ENCODE data around the gene TTC21B.

The TTC21B gene

GRCh38 chr2:165897726-165898125, 55.9 kb downstream of the TTC21B start:
- H3K9ac ChIP-seq (ENCODE audit: low read depth, low read length): no peak overlapping the region
- H3K9me3 ChIP-seq (ENCODE audit: control insufficient read depth, insufficient read depth, low read length): no peaks in the 10 kb centered on the region
- no peaks in the 10 kb centered on the region for H3K36me3 ChIP-seq (ENCODE audit: control insufficient read depth, insufficient read depth, low read length)
- H3K4me3 ChIP-seq (ENCODE audit: low read depth, low read length): no peak overlapping the region
- no peaks in the 10 kb centered on the region for H3K27me3 ChIP-seq (ENCODE audit: control insufficient read depth, insufficient read depth, low read length)
- no peaks in the 10 kb centered on the region for H3K4me1 ChIP-seq (ENCODE audit: control insufficient read depth, insufficient read depth, low read length)

DNA sequence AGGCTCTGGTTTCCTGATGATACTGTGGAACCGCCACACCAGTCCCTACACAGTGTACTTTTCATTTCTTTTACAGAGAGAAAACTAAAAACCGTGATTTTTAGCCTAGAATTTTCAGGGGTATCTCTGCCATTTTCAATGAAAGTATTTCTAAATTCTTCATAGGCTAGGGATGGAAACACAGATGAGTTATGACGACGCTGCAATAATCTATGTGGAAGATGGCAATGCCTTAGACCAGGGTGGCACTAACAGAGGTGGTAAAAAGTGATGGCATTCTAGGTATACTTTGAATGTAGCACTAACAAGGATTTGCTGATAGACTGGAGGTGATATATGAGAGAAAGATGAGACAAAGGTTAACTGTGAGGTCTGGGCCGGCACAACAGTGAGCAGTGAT, 56.5 kb downstream of the TTC21B start:
- Histone ChIP-seq H3K4me1 (ENCODE audit: control insufficient read depth, insufficient read depth, low read length) (no peaks in the 10 kb centered on the region), H3K36me3 (ENCODE audit: control insufficient read depth, insufficient read depth, low read length) (no peaks in the 10 kb centered on the region), H3K27me3 (ENCODE audit: control insufficient read depth, insufficient read depth, low read length) (no peaks in the 10 kb centered on the region), H3K4me3 (ENCODE audit: low read depth, low read length) (no peak overlapping the region), H3K9me3 (ENCODE audit: control insufficient read depth, insufficient read depth, low read length) (no peaks in the 10 kb centered on the region), H3K9ac (ENCODE audit: low read depth, low read length) (no peak overlapping the region)

DNA sequence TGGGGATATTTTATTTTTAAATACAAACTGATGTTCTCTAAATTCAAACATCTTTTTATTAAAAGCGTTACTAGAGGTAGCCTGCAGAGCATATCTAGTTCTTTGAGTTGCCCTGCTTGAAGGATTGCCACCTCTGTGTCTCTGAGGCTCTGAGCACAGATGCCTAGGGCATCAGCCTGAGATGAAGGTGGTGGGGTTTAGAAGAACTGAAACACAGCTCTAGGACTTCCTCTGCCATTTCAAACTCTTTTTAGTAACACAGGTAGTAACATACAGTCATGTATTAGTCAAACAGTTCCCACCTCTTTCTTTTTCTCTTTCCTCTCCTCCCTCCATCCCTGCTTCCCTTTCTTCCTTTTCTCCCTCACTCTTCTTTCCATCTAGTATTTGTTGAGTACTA, 57.6 kb downstream of the TTC21B start:
- Histone ChIP-seq H3K36me3 (ENCODE audit: control insufficient read depth, insufficient read depth, low read length) (no peaks in the 10 kb centered on the region), H3K9ac (ENCODE audit: low read depth, low read length) (no peak overlapping the region), H3K4me3 (ENCODE audit: low read depth, low read length) (no peak overlapping the region), H3K4me1 (ENCODE audit: control insufficient read depth, insufficient read depth, low read length) (no peaks in the 10 kb centered on the region), H3K27me3 (ENCODE audit: control insufficient read depth, insufficient read depth, low read length) (no peaks in the 10 kb centered on the region), H3K9me3 (ENCODE audit: control insufficient read depth, insufficient read depth, low read length) (no peaks in the 10 kb centered on the region)

DNA sequence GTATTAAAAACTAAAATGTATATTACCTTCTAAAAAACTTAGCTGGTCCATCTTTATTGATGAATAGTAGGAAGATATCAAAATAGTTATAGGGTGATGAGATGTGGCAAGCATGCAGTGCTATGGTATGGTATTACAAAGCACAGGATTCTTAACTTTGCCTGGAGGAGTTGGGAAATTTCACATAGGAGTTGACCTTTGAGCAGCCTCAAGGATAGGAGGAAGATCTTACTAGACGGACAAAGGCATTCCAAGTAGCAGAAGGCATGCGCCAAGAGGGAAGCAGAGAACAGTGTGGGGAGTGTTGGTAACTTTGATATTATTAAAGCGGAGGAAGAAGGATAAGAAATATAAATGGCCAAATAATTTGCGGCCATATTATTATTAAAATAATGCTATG, 60.0 kb downstream of the TTC21B start:
- Histone ChIP-seq H3K4me3 (ENCODE audit: low read depth, low read length) (no peak overlapping the region), H3K36me3 (ENCODE audit: control insufficient read depth, insufficient read depth, low read length) (no peaks in the 10 kb centered on the region), H3K4me1 (ENCODE audit: control insufficient read depth, insufficient read depth, low read length) (no peaks in the 10 kb centered on the region), H3K9ac (ENCODE audit: low read depth, low read length) (no peak overlapping the region), H3K9me3 (ENCODE audit: control insufficient read depth, insufficient read depth, low read length) (no peaks in the 10 kb centered on the region), H3K27me3 (ENCODE audit: control insufficient read depth, insufficient read depth, low read length) (no peaks in the 10 kb centered on the region)

- Histone ChIP-seq H3K36me3 (ENCODE audit: control insufficient read depth, insufficient read depth, low read length) (no peaks in the 10 kb centered on the region), H3K4me1 (ENCODE audit: control insufficient read depth, insufficient read depth, low read length) (no peaks in the 10 kb centered on the region), H3K9me3 (ENCODE audit: control insufficient read depth, insufficient read depth, low read length) (no peaks in the 10 kb centered on the region), H3K9ac (ENCODE audit: low read depth, low read length) (no peak overlapping the region), H3K4me3 (ENCODE audit: low read depth, low read length) (no peak overlapping the region), H3K27me3 (ENCODE audit: control insufficient read depth, insufficient read depth, low read length) (no peaks in the 10 kb centered on the region)
These were observed 61.0 kb downstream of the TTC21B start for GRCh38 chr2:165892526-165892925.

- Histone ChIP-seq H3K27me3 (ENCODE audit: control insufficient read depth, insufficient read depth, low read length) (no peaks in the 10 kb centered on the region), H3K4me1 (ENCODE audit: control insufficient read depth, insufficient read depth, low read length) (no peaks in the 10 kb centered on the region), H3K9me3 (ENCODE audit: control insufficient read depth, insufficient read depth, low read length) (no peaks in the 10 kb centered on the region), H3K4me3 (ENCODE audit: low read depth, low read length) (no peak overlapping the region), H3K9ac (ENCODE audit: low read depth, low read length) (no peak overlapping the region), H3K36me3 (ENCODE audit: control insufficient read depth, insufficient read depth, low read length) (no peaks in the 10 kb centered on the region)
These were observed 61.6 kb downstream of the TTC21B start for GRCh38 chr2:165891943-165892342.

- H3K9ac ChIP-seq (ENCODE audit: low read depth, low read length): no peak overlapping the region
- H3K36me3 ChIP-seq (ENCODE audit: control insufficient read depth, insufficient read depth, low read length): no peaks in the 10 kb centered on the region
- H3K4me3 ChIP-seq (ENCODE audit: low read depth, low read length): no peak overlapping the region
- H3K4me1 ChIP-seq (ENCODE audit: control insufficient read depth, insufficient read depth, low read length): no peaks in the 10 kb centered on the region
- no peaks in the 10 kb centered on the region for H3K27me3 ChIP-seq (ENCODE audit: control insufficient read depth, insufficient read depth, low read length)
- no peaks in the 10 kb centered on the region for H3K9me3 ChIP-seq (ENCODE audit: control insufficient read depth, insufficient read depth, low read length)
These were observed 62.2 kb downstream of the TTC21B start for GRCh38 chr2:165891345-165891744.

GRCh38 chr2:165889798-165890197, 63.8 kb downstream of the TTC21B start:
- H3K4me1 ChIP-seq (ENCODE audit: control insufficient read depth, insufficient read depth, low read length): no peaks in the 10 kb centered on the region
- H3K36me3 ChIP-seq (ENCODE audit: control insufficient read depth, insufficient read depth, low read length): no peaks in the 10 kb centered on the region
- H3K9me3 ChIP-seq (ENCODE audit: control insufficient read depth, insufficient read depth, low read length): no peaks in the 10 kb centered on the region
- H3K4me3 ChIP-seq (ENCODE audit: low read depth, low read length): no peak overlapping the region
- H3K9ac ChIP-seq (ENCODE audit: low read depth, low read length): no peak overlapping the region
- no peaks in the 10 kb centered on the region for H3K27me3 ChIP-seq (ENCODE audit: control insufficient read depth, insufficient read depth, low read length)

DNA sequence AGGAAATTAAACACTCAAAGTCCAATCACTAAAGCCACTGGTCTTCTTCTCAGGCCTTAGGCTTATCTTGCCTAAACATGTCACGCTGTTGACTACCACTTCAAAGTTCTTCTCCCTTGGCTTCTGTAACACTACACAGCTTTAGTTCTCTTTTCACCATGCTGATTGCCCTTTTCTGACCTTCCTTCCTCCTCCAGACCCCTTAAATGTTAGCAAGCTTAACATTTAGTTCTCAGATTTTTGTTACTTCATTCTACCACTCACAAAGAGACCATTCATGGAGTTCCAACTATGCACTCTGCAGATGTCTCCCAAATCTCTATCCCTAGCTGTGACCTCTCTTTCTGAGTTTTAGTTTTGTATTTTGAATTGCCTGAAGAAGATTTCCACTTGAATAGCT, 64.4 kb downstream of the TTC21B start:
- no peak overlapping the region for H3K9ac ChIP-seq (ENCODE audit: low read depth, low read length)
- no peaks in the 10 kb centered on the region for H3K9me3 ChIP-seq (ENCODE audit: control insufficient read depth, insufficient read depth, low read length)
- no peaks in the 10 kb centered on the region for H3K36me3 ChIP-seq (ENCODE audit: control insufficient read depth, insufficient read depth, low read length)
- H3K27me3 ChIP-seq (ENCODE audit: control insufficient read depth, insufficient read depth, low read length): no peaks in the 10 kb centered on the region
- no peak overlapping the region for H3K4me3 ChIP-seq (ENCODE audit: low read depth, low read length)
- no peaks in the 10 kb centered on the region for H3K4me1 ChIP-seq (ENCODE audit: control insufficient read depth, insufficient read depth, low read length)

- Histone ChIP-seq H3K36me3 (ENCODE audit: control insufficient read depth, insufficient read depth, low read length) (no peaks in the 10 kb centered on the region), H3K9ac (ENCODE audit: low read depth, low read length) (no peak overlapping the region), H3K4me1 (ENCODE audit: control insufficient read depth, insufficient read depth, low read length) (no peaks in the 10 kb centered on the region), H3K9me3 (ENCODE audit: control insufficient read depth, insufficient read depth, low read length) (no peaks in the 10 kb centered on the region), H3K27me3 (ENCODE audit: control insufficient read depth, insufficient read depth, low read length) (no peaks in the 10 kb centered on the region), H3K4me3 (ENCODE audit: low read depth, low read length) (no peak overlapping the region)
These were observed 65.4 kb downstream of the TTC21B start for GRCh38 chr2:165888171-165888570.

DNA sequence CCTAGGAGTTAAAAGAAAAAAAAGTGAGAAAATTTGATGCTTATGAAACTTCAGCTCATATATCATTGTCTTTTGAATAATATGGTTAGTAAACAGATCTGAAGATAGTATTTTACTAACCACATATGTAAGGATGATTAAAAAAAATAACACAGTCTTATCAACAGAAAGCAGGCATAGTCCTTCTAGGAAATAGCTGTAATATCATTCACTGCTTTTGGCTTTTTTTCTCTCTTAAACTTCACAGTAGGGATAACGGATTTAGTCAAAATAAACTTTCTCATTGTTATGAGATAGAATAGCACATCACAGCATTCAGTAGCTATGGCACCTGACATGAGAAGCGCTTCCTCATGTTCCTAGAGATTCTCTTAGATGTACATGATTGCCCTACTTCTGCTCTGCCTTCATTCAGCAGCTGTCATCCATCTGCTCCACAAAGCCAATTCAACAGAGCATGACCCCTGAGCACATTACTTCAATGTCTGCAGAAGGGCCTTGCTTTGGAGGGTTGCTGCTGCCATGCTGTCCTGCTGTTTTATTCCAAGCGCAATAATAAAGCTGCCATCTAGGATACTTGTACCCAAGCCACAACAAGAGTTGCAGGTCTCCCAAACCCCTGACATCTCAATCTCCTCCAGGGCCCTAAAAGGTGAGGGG, 67.0 kb downstream of the TTC21B start:
- no peak overlapping the region for H3K4me3 ChIP-seq (ENCODE audit: low read depth, low read length)
- H3K4me1 ChIP-seq (ENCODE audit: control insufficient read depth, insufficient read depth, low read length): no peaks in the 10 kb centered on the region
- H3K9me3 ChIP-seq (ENCODE audit: control insufficient read depth, insufficient read depth, low read length): no peaks in the 10 kb centered on the region
- no peaks in the 10 kb centered on the region for H3K36me3 ChIP-seq (ENCODE audit: control insufficient read depth, insufficient read depth, low read length)
- H3K9ac ChIP-seq (ENCODE audit: low read depth, low read length): no peak overlapping the region
- no peaks in the 10 kb centered on the region for H3K27me3 ChIP-seq (ENCODE audit: control insufficient read depth, insufficient read depth, low read length)

GRCh38 chr2:165877565-165878550, 75.7 kb downstream of the TTC21B start:
- Histone ChIP-seq H3K9me3 (ENCODE audit: control insufficient read depth, insufficient read depth, low read length) (no peaks in the 10 kb centered on the region), H3K4me3 (ENCODE audit: low read depth, low read length) (no peak overlapping the region), H3K36me3 (ENCODE audit: control insufficient read depth, insufficient read depth, low read length) (no peaks in the 10 kb centered on the region), H3K4me1 (ENCODE audit: control insufficient read depth, insufficient read depth, low read length) (no peaks in the 10 kb centered on the region), H3K9ac (ENCODE audit: low read depth, low read length) (no peak overlapping the region), H3K27me3 (ENCODE audit: control insufficient read depth, insufficient read depth, low read length) (no peaks in the 10 kb centered on the region)
